Sciatic nerve (tissue), 2 donors: ENCODE data around the gene SMR3A. TPM values are rescaled to one million over a fixed set of nuclear protein-coding genes. Genes with fewer than 3 reads are reported as not detected.

ENCODE experiments used
- ATAC-seq: fragments of 200-7000 bp; cut with Tn5 transposase; one replicate; pipeline ENCODE4 v1.9.1; 2020; ENCODE audit warnings: mild to moderate bottlenecking, moderate library complexity
- DNase-seq: peaks from one replicate; pipeline ENCODE4 v3.0.0-alpha.2; 2020; ENCODE audit warnings: low spot score
- intact Hi-C: fragments of 100-400 bp; cut with DNase I; formaldehyde crosslinking; loops from one replicate; pipeline ENCODE4 v1.14.2; 2022
- total RNA-seq: library from RNA; stranded (reverse); fragmentation: NEBNext Ultra II Directional; extraction: Animal tissue kit (Norgen Biotek cat#: 25700); gene quantifications from one replicate; pipeline ENCODE4 v1.2.1, GENCODE V29; 2021
- donor health status: DM: no; HTN: no; CAD: no.
- donor health status: DM: no; HTN: no; CAD: no.

The SMR3A gene
- total RNA-seq, 1 donor from 2014 or later = not detected

- intact Hi-C loops = no loop called here
- no peak for DNase-seq
- no peak for ATAC-seq
Measured at GRCh38 chr4:70405765-70406164, 45.2 kb downstream of the SMR3A start.

Other genes starting within 250 kb of the SMR3A start
- gene PRR27, start 206.5 kb upstream of the SMR3A start, total RNA-seq = not detected
- gene ODAM, start 165.0 kb upstream of the SMR3A start, total RNA-seq = not detected
- not detected for gene FDCSP, start 134.6 kb upstream of the SMR3A start, total RNA-seq
- not detected for gene CSN3, start 118.2 kb upstream of the SMR3A start, total RNA-seq
- gene CABS1, start 25.8 kb upstream of the SMR3A start, total RNA-seq = not detected
- gene SMR3B, start 22.4 kb downstream of the SMR3A start, total RNA-seq = not detected
- not detected for gene OPRPN, start 37.2 kb downstream of the SMR3A start, total RNA-seq
- not detected for gene MUC7, start 111.4 kb downstream of the SMR3A start, total RNA-seq
- gene AMTN, start 157.8 kb downstream of the SMR3A start, total RNA-seq = not detected
- not detected for gene AMBN, start 231.5 kb downstream of the SMR3A start, total RNA-seq